WTC11 (cell line): ENCODE measurements around the gene ABCC9. TPM values are rescaled to one million over a fixed set of nuclear protein-coding genes. Genes with fewer than 3 reads are reported as not detected.

Source experiments
- ATAC-seq: fragments of 200-7000 bp; cut with Tn5 transposase; 2 replicates; pipeline ENCODE4 v1.10.0; 2021; ENCODE audit warnings: mild to moderate bottlenecking, moderate library complexity
- CTCF ChIA-PET: fragments of 300-600 bp; sonication (Branson Sonifier 250); formaldehyde crosslinking; loops from one replicate; lab custom pipeline; 2021; ENCODE audit warnings: antibody characterized with exemption; lab: Charles Lee
- POLR2A ChIA-PET: fragments of 350-600 bp; sonication (Branson Sonifier 250); formaldehyde crosslinking; loops from one replicate; lab custom pipeline; 2021; ENCODE audit warnings: antibody characterized with exemption; lab: Charles Lee
- DNase-seq: peaks from one replicate; pipeline ENCODE4 v3.0.0; 2021; ENCODE audit warnings: low spot score
- H3K27ac Mint-ChIP-seq: 2 replicates; pipeline ENCODE4 v1.8.0; 2021; ENCODE audit warnings: mixed read lengths
- H3K27me3 Mint-ChIP-seq: 2 replicates; pipeline ENCODE4 v1.8.0; 2021; ENCODE audit warnings: low read depth, mild to moderate bottlenecking, moderate library complexity, mixed read lengths
- H3K36me3 Mint-ChIP-seq: 2 replicates; pipeline ENCODE4 v1.8.0; 2021; ENCODE audit warnings: mixed read lengths
- H3K4me1 Mint-ChIP-seq: 2 replicates; pipeline ENCODE4 v1.8.0; 2022; ENCODE audit warnings: mixed read lengths
- H3K4me3 Mint-ChIP-seq: 2 replicates; pipeline ENCODE4 v1.8.0; 2021; ENCODE audit warnings: mild to moderate bottlenecking, moderate library complexity, mixed read lengths
- H3K9me3 Mint-ChIP-seq: 2 replicates; pipeline ENCODE4 v1.8.0; 2021; ENCODE audit warnings: mixed read lengths
- ATF3 ChIP-seq: sonication (generic); formaldehyde crosslinking; conservative IDR thresholded peaks from 2 replicates; pipeline ENCODE4 v1.8.1; 2022; ENCODE audit warnings: mild to moderate bottlenecking, missing genetic modification reagents
- CTCF ChIP-seq: fragments of 200-600 bp; IDR thresholded peaks from 2 replicates; pipeline ENCODE4 v1.8.0; 2022; ENCODE audit warnings: antibody characterized with exemption
- E2F4 ChIP-seq: sonication (generic); formaldehyde crosslinking; IDR thresholded peaks from 2 replicates; pipeline ENCODE4 v1.8.1; 2022; ENCODE audit warnings: low read depth, mild to moderate bottlenecking, moderate library complexity, missing genetic modification reagents, borderline replicate concordance
- ELF4 ChIP-seq: sonication (generic); formaldehyde crosslinking; IDR thresholded peaks from 2 replicates; pipeline ENCODE4 v1.8.1; 2022; ENCODE audit warnings: low read depth, mild to moderate bottlenecking, moderate library complexity, missing genetic modification reagents
- ERG ChIP-seq: fragments of 250-450 bp; sonication (Bioruptor Pico); IDR thresholded peaks from 2 replicates; pipeline ENCODE4 v1.8.0; 2021; ENCODE audit warnings: mild to moderate bottlenecking
- FOXK1 ChIP-seq: sonication (generic); formaldehyde crosslinking; IDR thresholded peaks from 2 replicates; pipeline ENCODE4 v1.8.0; 2022; ENCODE audit warnings: mild to moderate bottlenecking, moderate library complexity, missing genetic modification reagents
- FOXP1 ChIP-seq: sonication (generic); formaldehyde crosslinking; IDR thresholded peaks from 2 replicates; pipeline ENCODE4 v1.8.0; 2022; ENCODE audit warnings: missing genetic modification reagents, mild to moderate bottlenecking, moderate library complexity, borderline replicate concordance
- HMGXB4 ChIP-seq: sonication (generic); formaldehyde crosslinking; IDR thresholded peaks from 2 replicates; pipeline ENCODE4 v1.8.1; 2023; ENCODE audit warnings: mild to moderate bottlenecking, moderate library complexity, missing genetic modification reagents
- IRF1 ChIP-seq: sonication (generic); formaldehyde crosslinking; IDR thresholded peaks from 2 replicates; pipeline ENCODE4 v1.8.0; 2023; ENCODE audit warnings: missing genetic modification reagents
- IRF2 ChIP-seq: sonication (generic); formaldehyde crosslinking; IDR thresholded peaks from 2 replicates; pipeline ENCODE4 v1.8.0; 2022; ENCODE audit warnings: low read depth, missing genetic modification reagents, borderline replicate concordance
- NFATC4 ChIP-seq: fragments of 250-450 bp; sonication (Bioruptor Pico); IDR thresholded peaks from 2 replicates; pipeline ENCODE4 v1.9.0; 2021; ENCODE audit warnings: mild to moderate bottlenecking
- OVOL2 ChIP-seq: fragments of 250-450 bp; sonication (Bioruptor Pico); IDR thresholded peaks from 2 replicates; pipeline ENCODE4 v1.9.0; 2021; ENCODE audit warnings: mild to moderate bottlenecking, borderline replicate concordance
- PRRX2 ChIP-seq: fragments of 250-450 bp; sonication (Bioruptor Pico); IDR thresholded peaks from 2 replicates; pipeline ENCODE4 v1.8.0; 2021; ENCODE audit warnings: mild to moderate bottlenecking
- STAT6 ChIP-seq: sonication (generic); formaldehyde crosslinking; conservative IDR thresholded peaks from 2 replicates; pipeline ENCODE4 v1.8.1; 2023; ENCODE audit warnings: mild to moderate bottlenecking, low read depth, missing genetic modification reagents, moderate library complexity
- USF2 ChIP-seq: sonication (generic); formaldehyde crosslinking; IDR thresholded peaks from 2 replicates; pipeline ENCODE4 v1.8.1; 2023; ENCODE audit warnings: mild to moderate bottlenecking, missing genetic modification reagents, moderate library complexity
- ZNF219 ChIP-seq: sonication (generic); formaldehyde crosslinking; IDR thresholded peaks from 2 replicates; pipeline ENCODE4 v1.8.0; 2023; ENCODE audit warnings: missing genetic modification reagents, mild to moderate bottlenecking, borderline replicate concordance
- ZNF416 ChIP-seq: fragments of 250-450 bp; sonication (Bioruptor Pico); IDR thresholded peaks from 2 replicates; pipeline ENCODE4 v1.9.0; 2021; ENCODE audit warnings: mild to moderate bottlenecking, inconsistent platforms
- ZNF423 ChIP-seq: fragments of 250-450 bp; sonication (Bioruptor Pico); IDR thresholded peaks from 2 replicates; pipeline ENCODE4 v2.1.2; 2022; ENCODE audit warnings: mild to moderate bottlenecking, moderate library complexity
- ZNF512 ChIP-seq: sonication (generic); formaldehyde crosslinking; IDR thresholded peaks from 2 replicates; pipeline ENCODE4 v1.8.1; 2022; ENCODE audit warnings: missing genetic modification reagents, borderline replicate concordance
- total RNA-seq: library from RNA; stranded (reverse); gene quantifications from 3 replicates; pipeline ENCODE4 v1.2.3, GENCODE V29; 2021

The ABCC9 gene
- total RNA-seq, 1 experiment from 2014 or later = 0.04 TPM

- TF ChIP-seq HMGXB4 (CRISPR knock-in tag) = no peak
- no peak for TF ChIP-seq E2F4
- TF ChIP-seq ELF4 (CRISPR knock-in tag) = no peak
- no peak for TF ChIP-seq FOXK1 (CRISPR knock-in tag)
- TF ChIP-seq ZNF512 (CRISPR knock-in tag) = no peak
- no peak for TF ChIP-seq IRF1 (CRISPR knock-in tag)
- no peak for TF ChIP-seq ZNF219 (CRISPR knock-in tag)
- no peak for TF ChIP-seq PRRX2 (CRISPR knock-in tag)
- TF ChIP-seq ZNF416 (CRISPR knock-in tag) = no peak
- TF ChIP-seq STAT6 (CRISPR knock-in tag) = no peak
- no peak for TF ChIP-seq NFATC4 (CRISPR knock-in tag)
- no peak for TF ChIP-seq OVOL2 (CRISPR knock-in tag)
- TF ChIP-seq CTCF = no peak
- TF ChIP-seq USF2 (CRISPR knock-in tag) = no peak
- TF ChIP-seq ZNF423 (CRISPR knock-in tag) = no peak
- no peak for TF ChIP-seq ATF3
- TF ChIP-seq FOXP1 (CRISPR knock-in tag) = no peak
- TF ChIP-seq IRF2 (CRISPR knock-in tag) = no peak
- TF ChIP-seq ERG (CRISPR knock-in tag) = no peak
- no peak overlapping the region for H3K4me3 Mint-ChIP-seq
- ChIA-PET POLR2A (no interaction called here), CTCF (interaction anchor here (1.0 to 1.6 kb wide), 3 partner anchors 14 to 264 kb away, joined by 3 to 4 read pairs (median 4); partner anchors contain the start of gene KCNJ8)
- H3K36me3 Mint-ChIP-seq = no peaks in the 10 kb centered on the region
- H3K9me3 Mint-ChIP-seq = peaks cover 12% of the 10 kb centered on the region
- no peak overlapping the region for H3K27ac Mint-ChIP-seq
- DNase-seq = no peak
- ATAC-seq = no peak
- H3K27me3 Mint-ChIP-seq = no peaks in the 10 kb centered on the region
- H3K4me1 Mint-ChIP-seq = no peaks in the 10 kb centered on the region
Observed at GRCh38 chr12:21962236-21962635, 21.0 kb upstream of the ABCC9 start.
